ENCODE results near the gene CD40LG. TPM values are rescaled to one million over a fixed set of nuclear protein-coding genes. Genes with fewer than 3 reads are reported as not detected.

The CD40LG gene
- total and polyA plus RNA-seq, 2 donors (not counting 1 experiment from before 2014, with no cell fraction given) = 0.13 to 0.30 TPM

GRCh38 chrX:136665258-136665900 is 17.4 kb downstream of the CD40LG start:
- Histone ChIP-seq H3K9me3 (ENCODE audit: control extremely low read depth in 1 of 3, control insufficient read depth in 2 of 3, insufficient read depth in 1 of 3, low read length in 2 of 3) (no peaks in the 10 kb centered on the region), H3K36me3 (replicated peaks in 1 of 2; ENCODE audit: control extremely low read depth in 1 of 2, control insufficient read depth in 1 of 2, extremely low read depth in 1 of 2, insufficient read depth in 2 of 2, low read length in 1 of 2) (peaks cover 5 to 24% of the 10 kb centered on the region in 2 experiments), H3K9ac (ENCODE audit: low read length) (no peak overlapping the region), H3K27me3 (replicated peaks in 1 of 4; ENCODE audit: control extremely low read depth in 1 of 4, control insufficient read depth in 3 of 4, insufficient read depth in 4 of 4, low read length in 3 of 4) (no peaks in the 10 kb centered on the region), H4K20me1 (ENCODE audit: control insufficient read depth, insufficient read depth, low read length, poor library complexity, severe bottlenecking) (no peaks in the 10 kb centered on the region), H3K27ac (ENCODE audit: low read length in 2 of 2) (peak overlapping the region; percentile 43 to 44), H2AFZ (ENCODE audit: insufficient read depth, low read depth, low read length, poor library complexity, severe bottlenecking) (no peak overlapping the region), H3K79me2 (ENCODE audit: control insufficient read depth, insufficient read depth, low read length) (no peaks in the 10 kb centered on the region), H3K4me3 (ENCODE audit: control extremely low read depth in 1 of 5, extremely low read depth in 1 of 5, insufficient read depth in 1 of 5, low read depth in 2 of 5, low read length in 4 of 5) (no peak overlapping the region), H3K4me1 (ENCODE audit: control insufficient read depth in 2 of 2, insufficient read depth in 2 of 2, low read length in 2 of 2) (peaks cover 0 to 25% of the 10 kb centered on the region in 2 donors), H3K4me2 (replicated peaks; ENCODE audit: low read depth, low read length, poor library complexity, severe bottlenecking) (no peak overlapping the region)
- H3K4me3 Mint-ChIP-seq = peak overlapping the region; percentile 32
- ChIA-PET CTCF (interaction anchor here (1.2 kb wide), 1 partner anchor 57 kb away, joined by 4 read pairs; no protein-coding TSS in a partner anchor), POLR2A (no interaction called here)
- ATAC-seq (ENCODE audit: low read depth) (peak; percentile 21), DNase-seq (peak; percentile 4)
- TF ChIP-seq CTCF (IDR thresholded peaks at IDR 0.05) (no peak), EZH2 (IDR thresholded peaks at IDR 0.05; ENCODE audit: borderline replicate concordance, insufficient read depth, low read depth, low read length, poor library complexity, severe bottlenecking) (no peak)
- H3K4me1 Mint-ChIP-seq = peaks cover 19% of the 10 kb centered on the region
- no CpG with 5 or more reads among the region's 6 CpGs for WGBS (ENCODE audit: insufficient coverage)
- intact Hi-C loops (cut with micrococcal nuclease) = no loop called here
- H3K27ac Mint-ChIP-seq = peak overlapping the region; percentile 91
- H3K27me3 Mint-ChIP-seq = no peaks in the 10 kb centered on the region
- no peaks in the 10 kb centered on the region for H3K9me3 Mint-ChIP-seq (ENCODE audit: insufficient read depth)

GRCh38 chrX:136666088-136666487 is 18.1 kb downstream of the CD40LG start:
- no peaks in the 10 kb centered on the region for H3K9me3 ChIP-seq (ENCODE audit: control extremely low read depth in 1 of 3, control insufficient read depth in 2 of 3, insufficient read depth in 1 of 3, low read length in 2 of 3)
- H3K4me3 ChIP-seq (ENCODE audit: control extremely low read depth in 1 of 5, extremely low read depth in 1 of 5, insufficient read depth in 1 of 5, low read depth in 2 of 5, low read length in 4 of 5) = no peak overlapping the region
- no peaks in the 10 kb centered on the region for H3K79me2 ChIP-seq (ENCODE audit: control insufficient read depth, insufficient read depth, low read length)
- H3K4me2 ChIP-seq (replicated peaks; ENCODE audit: low read depth, low read length, poor library complexity, severe bottlenecking) = no peak overlapping the region
- Mint-ChIP-seq H3K27ac (peak overlapping the region; percentile 67), H3K4me1 (peaks cover 17% of the 10 kb centered on the region), H3K4me3 (no peak overlapping the region), H3K27me3 (no peaks in the 10 kb centered on the region), H3K9me3 (ENCODE audit: insufficient read depth) (no peaks in the 10 kb centered on the region)
- H2AFZ ChIP-seq (ENCODE audit: insufficient read depth, low read depth, low read length, poor library complexity, severe bottlenecking) = no peak overlapping the region
- no CpG with 5 or more reads among the region's 1 CpG for WGBS (ENCODE audit: insufficient coverage)
- intact Hi-C loops (cut with micrococcal nuclease) = no loop called here
- POLR2A ChIA-PET = no interaction called here
- CTCF ChIA-PET = interaction anchor here (1.2 kb wide), 1 partner anchor 58 kb away, joined by 4 read pairs; no protein-coding TSS in a partner anchor
- H3K27me3 ChIP-seq (replicated peaks in 1 of 4; ENCODE audit: control extremely low read depth in 1 of 4, control insufficient read depth in 3 of 4, insufficient read depth in 4 of 4, low read length in 3 of 4) = no peaks in the 10 kb centered on the region
- DNase-seq (no peak), ATAC-seq (ENCODE audit: low read depth) (no peak)
- H3K27ac ChIP-seq (ENCODE audit: low read length in 2 of 2) = peak overlapping the region in 1 of 2 donors; percentile 43
- H4K20me1 ChIP-seq (ENCODE audit: control insufficient read depth, insufficient read depth, low read length, poor library complexity, severe bottlenecking) = no peaks in the 10 kb centered on the region
- TF ChIP-seq EZH2 (IDR thresholded peaks at IDR 0.05; ENCODE audit: borderline replicate concordance, insufficient read depth, low read depth, low read length, poor library complexity, severe bottlenecking) (no peak), CTCF (IDR thresholded peaks at IDR 0.05) (no peak)
- peaks cover 5 to 30% of the 10 kb centered on the region in 2 experiments for H3K36me3 ChIP-seq (replicated peaks in 1 of 2; ENCODE audit: control extremely low read depth in 1 of 2, control insufficient read depth in 1 of 2, extremely low read depth in 1 of 2, insufficient read depth in 2 of 2, low read length in 1 of 2)
- H3K9ac ChIP-seq (ENCODE audit: low read length) = no peak overlapping the region
- peaks cover 0 to 25% of the 10 kb centered on the region in 2 donors for H3K4me1 ChIP-seq (ENCODE audit: control insufficient read depth in 2 of 2, insufficient read depth in 2 of 2, low read length in 2 of 2)
